ENCODE results near the gene ERICH4. TPM values are rescaled to one million over a fixed set of nuclear protein-coding genes. Genes with fewer than 3 reads are reported as not detected.
"Not testable (repeated sequence)": the region's sequence is repeated elsewhere in the genome, so short reads cannot be mapped to it uniquely, and the experiment has no call there.

Gene ERICH4
- total RNA-seq, 4 donors from 2014 or later: not detected

- H3K27me3 ChIP-seq: peaks cover 54% of the 10 kb centered on the region
- peaks cover 0 to 12% (median 0%) of the 10 kb centered on the region in 3 donors for H3K4me1 ChIP-seq
- WGBS, 2 donors (ENCODE audit: low coverage in 1 of 2): 21 to 28% methylated on average over 3 to 7 of the region's 7 CpGs
- TF ChIP-seq POLR2A (IDR thresholded peaks at IDR 0.05): no peak
- TF ChIP-seq EP300 (IDR thresholded peaks at IDR 0.05): no peak
- TF ChIP-seq, protein P1, sequence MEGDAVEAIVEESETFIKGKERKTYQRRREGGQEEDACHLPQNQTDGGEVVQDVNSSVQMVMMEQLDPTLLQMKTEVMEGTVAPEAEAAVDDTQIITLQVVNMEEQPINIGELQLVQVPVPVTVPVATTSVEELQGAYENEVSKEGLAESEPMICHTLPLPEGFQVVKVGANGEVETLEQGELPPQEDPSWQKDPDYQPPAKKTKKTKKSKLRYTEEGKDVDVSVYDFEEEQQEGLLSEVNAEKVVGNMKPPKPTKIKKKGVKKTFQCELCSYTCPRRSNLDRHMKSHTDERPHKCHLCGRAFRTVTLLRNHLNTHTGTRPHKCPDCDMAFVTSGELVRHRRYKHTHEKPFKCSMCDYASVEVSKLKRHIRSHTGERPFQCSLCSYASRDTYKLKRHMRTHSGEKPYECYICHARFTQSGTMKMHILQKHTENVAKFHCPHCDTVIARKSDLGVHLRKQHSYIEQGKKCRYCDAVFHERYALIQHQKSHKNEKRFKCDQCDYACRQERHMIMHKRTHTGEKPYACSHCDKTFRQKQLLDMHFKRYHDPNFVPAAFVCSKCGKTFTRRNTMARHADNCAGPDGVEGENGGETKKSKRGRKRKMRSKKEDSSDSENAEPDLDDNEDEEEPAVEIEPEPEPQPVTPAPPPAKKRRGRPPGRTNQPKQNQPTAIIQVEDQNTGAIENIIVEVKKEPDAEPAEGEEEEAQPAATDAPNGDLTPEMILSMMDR (IDR thresholded peaks at IDR 0.05): no peak
- TF ChIP-seq POLR2AphosphoS5 (IDR thresholded peaks at IDR 0.05): no peak
- H3K4me3 ChIP-seq: no peak overlapping the region
- no peaks in the 10 kb centered on the region for H3K9me3 ChIP-seq
- H3K27ac ChIP-seq: peak overlapping the region in 2 of 4 donors; percentile 12 to 51
- ATAC-seq: no peak
- no peaks in the 10 kb centered on the region for H3K36me3 ChIP-seq
These were observed 13.5 kb downstream of the ERICH4 start for GRCh38 chr19:41456342-41456918.

- ATAC-seq: no peak
- WGBS, 2 donors (ENCODE audit: low coverage in 1 of 2): 17 to 36% methylated on average over 1 of the region's 1 CpG
- Histone ChIP-seq H3K4me3 (no peak overlapping the region), H3K27me3 (peaks cover 57% of the 10 kb centered on the region), H3K27ac (no peak overlapping the region), H3K4me1 (peaks cover 0 to 12% (median 0%) of the 10 kb centered on the region in 3 donors), H3K36me3 (no peaks in the 10 kb centered on the region), H3K9me3 (no peaks in the 10 kb centered on the region)
- TF ChIP-seq POLR2AphosphoS5 (IDR thresholded peaks at IDR 0.05) (no peak), POLR2A (IDR thresholded peaks at IDR 0.05) (no peak), EP300 (IDR thresholded peaks at IDR 0.05) (no peak)
- TF ChIP-seq, protein P1 (IDR thresholded peaks at IDR 0.05): no peak
These were observed 14.3 kb downstream of the ERICH4 start for GRCh38 chr19:41457241-41457640.

GRCh38 chr19:41462497-41462896 is 19.5 kb downstream of the ERICH4 start:
- TF ChIP-seq EP300 (IDR thresholded peaks at IDR 0.05) (no peak), POLR2AphosphoS5 (IDR thresholded peaks at IDR 0.05) (no peak), POLR2A (IDR thresholded peaks at IDR 0.05) (no peak)
- TF ChIP-seq, protein P1 (IDR thresholded peaks at IDR 0.05): no peak
- 63 to 64% methylated on average over 5 to 6 of the region's 6 CpGs for WGBS, 2 donors (ENCODE audit: low coverage in 1 of 2)
- Histone ChIP-seq H3K4me1 (no peaks in the 10 kb centered on the region), H3K36me3 (no peaks in the 10 kb centered on the region), H3K9me3 (peaks cover 0 to 5% (median 0%) of the 10 kb centered on the region in 3 donors), H3K27ac (no peak overlapping the region), H3K4me3 (no peak overlapping the region), H3K27me3 (peaks cover 93% of the 10 kb centered on the region)
- no peak for ATAC-seq

DNA sequence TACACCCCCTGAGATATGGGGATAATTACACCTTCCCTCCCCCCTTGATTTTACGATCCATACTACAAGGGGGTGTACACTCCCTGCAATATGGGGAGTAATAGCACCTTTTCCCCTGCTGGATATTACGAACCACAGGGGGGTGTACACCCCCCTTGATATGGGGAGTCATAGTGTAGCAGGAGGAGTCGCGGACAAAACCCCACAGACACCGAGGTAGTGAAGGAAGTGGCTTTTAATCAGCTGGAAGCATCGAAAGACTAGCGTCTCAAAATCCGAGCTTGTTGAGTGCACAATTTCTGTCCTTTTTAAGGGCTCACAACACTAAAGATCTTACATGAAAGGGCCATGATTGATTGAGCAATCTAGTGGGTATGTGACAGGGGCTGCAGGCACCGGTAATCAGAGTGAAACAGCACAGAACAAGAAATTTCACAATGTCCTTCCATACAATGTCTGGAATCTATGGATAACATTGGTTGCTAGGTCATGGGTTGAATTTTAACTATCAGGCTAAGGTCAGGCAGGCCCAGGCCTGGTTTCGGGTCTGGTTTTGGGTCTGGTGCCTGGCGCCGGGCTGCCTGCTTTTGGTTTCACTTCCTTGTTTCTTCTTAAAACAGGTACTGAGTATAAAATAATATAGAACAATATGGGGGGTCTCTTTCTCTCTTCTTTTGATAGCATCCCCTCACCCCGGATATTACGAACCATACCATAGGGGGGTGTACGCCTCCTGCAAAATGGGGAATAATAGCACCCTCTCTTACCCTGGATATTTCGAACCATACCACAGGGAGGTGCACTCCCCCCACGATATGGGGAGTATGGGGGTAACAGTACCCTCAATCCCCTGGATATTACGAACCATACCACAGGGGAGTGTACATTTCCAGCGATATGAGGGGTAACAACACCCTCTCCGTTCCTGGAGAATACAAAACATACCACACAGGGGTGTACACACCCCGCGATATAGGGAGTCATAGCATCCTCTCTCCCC is 20.6 kb downstream of the ERICH4 start:
- not testable (repeated sequence) for H3K4me3 ChIP-seq, H3K27ac ChIP-seq, H3K9me3 ChIP-seq, H3K36me3 ChIP-seq, ATAC-seq, H3K4me1 ChIP-seq
- H3K27me3 ChIP-seq: peaks cover 93% of the 10 kb centered on the region
- WGBS, 2 donors (ENCODE audit: low coverage in 1 of 2): 71 to 83% methylated on average over 16 to 22 of the region's 22 CpGs

DNA sequence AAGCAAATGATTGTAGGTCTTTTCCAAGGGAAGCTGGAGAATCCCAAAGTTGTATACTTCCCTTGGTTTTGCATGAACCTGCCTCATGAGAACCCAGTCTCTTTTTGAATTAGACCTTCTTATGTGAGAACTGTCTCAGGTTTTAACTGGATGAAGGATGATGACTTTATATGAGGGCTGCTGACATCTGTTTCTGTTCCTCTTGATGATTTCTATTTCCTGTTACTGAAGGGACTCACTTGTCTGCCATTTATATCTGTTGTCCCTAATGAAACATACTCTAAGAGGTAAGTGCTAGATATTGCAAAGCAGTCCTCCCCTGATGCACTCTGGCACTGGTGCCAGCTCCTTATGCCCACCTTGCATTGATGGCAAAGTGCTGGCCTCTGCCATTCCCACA is 33.6 kb downstream of the ERICH4 start:
- Histone ChIP-seq H3K9me3 (no peaks in the 10 kb centered on the region), H3K27me3 (peaks cover 84% of the 10 kb centered on the region), H3K4me3 (no peak overlapping the region), H3K36me3 (no peaks in the 10 kb centered on the region), H3K4me1 (no peaks in the 10 kb centered on the region), H3K27ac (no peak overlapping the region)
- no peak for ATAC-seq
- TF ChIP-seq, protein P1 (IDR thresholded peaks at IDR 0.05): no peak
- no peak for TF ChIP-seq EP300 (IDR thresholded peaks at IDR 0.05)

All from gastroesophageal sphincter (tissue), 4 donors.